GM13977 (cell line): ENCODE results near the gene DACH1.
"Not testable (repeated sequence)": the region's sequence is repeated elsewhere in the genome, so short reads cannot be mapped to it uniquely, and the experiment has no call there.

Experiments used
- DNase-seq: peaks from one replicate; pipeline ENCODE4 v3.0.0; 2012; ENCODE audit warnings: low spot score
- in situ Hi-C: fragments of 300-500 bp; cut with MboI; formaldehyde crosslinking; loops from one replicate; pipeline ENCODE4 v1.12.0; 2022; ENCODE audit warnings: low sequenced_read_pairs, low pct_unique_long_range_greater_than_20kb, mixed read lengths, inconsistent platforms; ENCODE audit not compliant: unreplicated experiment
- TF ChIP-seq, protein P1 (sequence below): IDR thresholded peaks from 2 replicates; pipeline ENCODE4 v1.5.1; 2012; ENCODE audit warnings: mild to moderate bottlenecking, control low read depth; ENCODE audit not compliant: insufficient read depth; ENCODE audit errors: extremely low read depth, missing control alignments

Gene DACH1

GRCh38 chr13:71789693-71790329, 77.2 kb downstream of the DACH1 start:
- DNase-seq = no peak
- TF ChIP-seq, protein P1, sequence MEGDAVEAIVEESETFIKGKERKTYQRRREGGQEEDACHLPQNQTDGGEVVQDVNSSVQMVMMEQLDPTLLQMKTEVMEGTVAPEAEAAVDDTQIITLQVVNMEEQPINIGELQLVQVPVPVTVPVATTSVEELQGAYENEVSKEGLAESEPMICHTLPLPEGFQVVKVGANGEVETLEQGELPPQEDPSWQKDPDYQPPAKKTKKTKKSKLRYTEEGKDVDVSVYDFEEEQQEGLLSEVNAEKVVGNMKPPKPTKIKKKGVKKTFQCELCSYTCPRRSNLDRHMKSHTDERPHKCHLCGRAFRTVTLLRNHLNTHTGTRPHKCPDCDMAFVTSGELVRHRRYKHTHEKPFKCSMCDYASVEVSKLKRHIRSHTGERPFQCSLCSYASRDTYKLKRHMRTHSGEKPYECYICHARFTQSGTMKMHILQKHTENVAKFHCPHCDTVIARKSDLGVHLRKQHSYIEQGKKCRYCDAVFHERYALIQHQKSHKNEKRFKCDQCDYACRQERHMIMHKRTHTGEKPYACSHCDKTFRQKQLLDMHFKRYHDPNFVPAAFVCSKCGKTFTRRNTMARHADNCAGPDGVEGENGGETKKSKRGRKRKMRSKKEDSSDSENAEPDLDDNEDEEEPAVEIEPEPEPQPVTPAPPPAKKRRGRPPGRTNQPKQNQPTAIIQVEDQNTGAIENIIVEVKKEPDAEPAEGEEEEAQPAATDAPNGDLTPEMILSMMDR = no peak

GRCh38 chr13:71789037-71789436, 78.0 kb downstream of the DACH1 start:
- in situ Hi-C loops = no loop called here

More at GRCh38 chr13:71789693-71790329, 77.2 kb downstream of the DACH1 start:
- in situ Hi-C loops = no loop called here

DNA sequence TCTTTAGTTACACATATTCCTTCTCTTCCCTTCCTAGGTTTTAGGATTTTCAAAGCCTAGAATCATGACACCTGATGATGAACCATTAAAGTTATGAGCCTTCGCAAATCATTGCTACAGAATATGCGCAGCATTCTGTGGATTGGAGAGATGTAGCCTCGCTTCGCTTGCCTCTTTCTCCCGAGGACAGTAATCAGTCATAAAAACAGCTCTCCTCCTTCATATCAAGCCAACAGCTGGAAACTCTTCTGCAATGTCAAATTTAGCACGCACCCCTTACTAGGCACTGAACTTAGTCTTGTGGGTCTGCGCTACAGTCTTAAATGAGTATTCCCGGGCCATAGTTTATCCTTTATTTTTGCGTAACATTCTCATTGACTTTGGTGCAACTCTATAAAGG, 79.6 kb downstream of the DACH1 start:
- no peak for DNase-seq
- TF ChIP-seq, protein P1 = no peak
- in situ Hi-C loops = no loop called here

More at GRCh38 chr13:71789037-71789436, 78.0 kb downstream of the DACH1 start:
- no peak for DNase-seq
- TF ChIP-seq, protein P1 = no peak

DNA sequence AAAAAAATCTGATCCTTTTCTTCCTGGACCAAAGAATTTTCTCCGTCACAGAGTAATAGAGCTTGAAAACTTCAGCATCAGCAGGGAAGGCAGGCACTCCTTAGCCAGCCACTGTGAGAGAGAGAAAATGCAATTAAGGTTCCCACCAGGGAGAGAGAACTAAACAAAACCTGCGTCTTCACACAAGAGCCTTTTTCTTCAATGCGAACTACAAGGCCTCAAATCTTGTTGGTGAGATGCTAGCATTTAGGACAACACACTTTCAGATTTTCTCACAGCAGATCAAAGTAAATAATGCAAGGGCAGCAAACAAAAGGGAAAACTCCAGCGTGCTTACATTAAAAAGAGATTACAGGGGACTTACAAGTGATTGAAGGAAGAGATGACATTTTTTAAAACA, 80.1 kb downstream of the DACH1 start:
- in situ Hi-C loops = no loop called here
- TF ChIP-seq, protein P1 = no peak
- DNase-seq = no peak

DNA sequence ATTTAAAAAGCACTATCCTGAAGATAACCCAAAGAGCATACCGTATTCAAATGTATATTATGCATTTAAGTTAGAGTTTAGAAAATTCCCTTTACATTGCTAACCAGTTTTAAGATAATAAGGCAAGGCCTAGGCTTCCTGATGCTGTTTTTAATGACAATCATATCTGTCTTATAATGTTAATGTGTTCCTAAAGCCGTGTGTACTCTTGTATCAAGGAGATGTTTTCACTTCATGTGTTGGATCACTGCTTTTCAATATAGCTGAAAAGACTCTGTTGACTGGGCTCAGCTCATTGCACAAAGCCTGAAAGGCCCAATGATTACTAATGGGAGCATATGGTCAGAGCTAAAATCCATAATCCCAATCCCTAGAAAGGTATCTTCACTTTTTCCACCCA, 81.6 kb downstream of the DACH1 start:
- TF ChIP-seq, protein P1 = no peak
- in situ Hi-C loops = no loop called here
- no peak for DNase-seq

DNA sequence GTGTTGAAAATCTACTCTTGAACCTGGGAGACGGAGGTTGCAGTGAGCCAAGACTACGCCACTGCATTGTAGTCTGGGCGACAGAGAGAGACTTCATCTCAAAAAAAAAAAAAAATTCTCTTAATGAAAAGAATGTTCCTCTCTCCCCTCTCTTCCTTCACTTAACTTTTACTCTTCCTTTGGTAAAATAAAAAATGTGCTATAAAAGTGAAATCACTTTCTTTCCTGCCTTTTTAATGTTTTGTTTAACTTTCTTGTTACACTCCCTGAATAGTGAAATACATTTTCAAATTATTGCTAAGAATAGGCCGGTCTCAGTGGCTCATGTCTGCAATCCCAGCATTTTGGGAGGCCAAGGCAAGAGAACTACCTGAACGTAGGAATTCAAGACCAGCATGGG, 86.5 kb downstream of the DACH1 start:
- TF ChIP-seq, protein P1 = no peak
- no peak for DNase-seq
- in situ Hi-C loops = no loop called here

GRCh38 chr13:71778998-71779397, 88.0 kb downstream of the DACH1 start:
- in situ Hi-C loops, DNase-seq: not testable (repeated sequence)
